Measurements from ENCODE around the gene FARP1.

- TF ChIP-seq CTCF (IDR thresholded peaks at IDR 0.05) (no peak), EP300 (IDR thresholded peaks at IDR 0.05) (no peak)
Observed at GRCh38 chr13:98434060-98434459, 291.2 kb downstream of the FARP1 start.

Data from gastroesophageal sphincter (tissue), 3 donors.